A549 (cell line): Measurements from ENCODE around the gene PHAF1.

Experiments used
- CEBPB ChIP-seq, 2 experiments: fragments of >200 bp in 1 of 2; sonication (Bioruptor Twin) in 1 of 2; formaldehyde crosslinking in 1 of 2; IDR thresholded peaks; 2 replicates each; pipeline ENCODE4 v1.6.1; 2012 to 2016
- RAD21 ChIP-seq, 2 experiments: fragments of >200 bp in 1 of 2; sonication (Bioruptor Twin) in 1 of 2; formaldehyde crosslinking in 1 of 2; IDR thresholded peaks in 1 of 2; conservative IDR thresholded peaks in 1 of 2; 2 replicates in 1 of 2; 3 replicates in 1 of 2; pipeline ENCODE4 v1.6.1; 2012 to 2018; ENCODE audit warnings: inconsistent platforms in 1 of 2

DNA sequence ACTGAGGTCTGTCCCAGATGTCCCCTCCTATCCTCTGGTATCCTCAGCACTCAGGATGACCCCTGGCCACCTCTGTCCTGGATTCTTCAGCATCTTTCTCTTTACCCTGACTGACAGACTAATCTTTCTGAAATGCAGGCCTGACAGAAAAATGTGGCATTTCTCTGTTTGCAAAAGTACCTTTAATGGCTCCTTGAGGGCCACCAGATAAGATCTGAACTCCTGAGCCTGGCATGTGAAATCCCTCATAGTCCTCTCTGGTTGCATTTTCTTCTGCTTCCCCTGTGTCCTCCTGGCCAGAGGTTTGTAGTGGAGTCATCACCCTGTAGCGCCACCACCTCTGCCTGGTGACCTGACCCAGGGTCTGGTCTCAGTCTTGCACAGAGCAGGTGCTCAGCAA is 87.1 kb downstream of the PHAF1 start:
- TF ChIP-seq RAD21 (conservative IDR thresholded peaks at IDR 0.05 in 1 of 2, IDR thresholded peaks at IDR 0.05 in 1 of 2) = no peak
- TF ChIP-seq CEBPB (IDR thresholded peaks at IDR 0.05) = no peak
